Suprapubic skin (tissue), 4 donors: ENCODE results near the gene MRPL27.
"Not testable (repeated sequence)": the region's sequence is repeated elsewhere in the genome, so short reads cannot be mapped to it uniquely, and the experiment has no call there.

Source experiments
- POLR2A ChIP-seq, 2 donors: fragments of 450-650 bp; IDR thresholded peaks; one replicate each; pipeline ENCODE4 v1.6.1; 2017; ENCODE audit warnings: antibody characterized with exemption in 2 of 2, mild to moderate bottlenecking in 2 of 2, moderate library complexity in 2 of 2
- POLR2AphosphoS5 ChIP-seq, 3 donors: sonication (generic); formaldehyde crosslinking; IDR thresholded peaks; one replicate each; pipeline ENCODE4 v1.6.1; 2017; ENCODE audit warnings: antibody characterized with exemption in 3 of 3
- TF ChIP-seq, protein P1 (sequence below), 2 donors: fragments of 200-600 bp in 1 of 2; fragments of 450-650 bp in 1 of 2; sonication (generic) in 1 of 2; IDR thresholded peaks; one replicate each; pipeline ENCODE4 v1.5.1; 2016 to 2019; ENCODE audit warnings: antibody characterized with exemption in 2 of 2, mild to moderate bottlenecking in 1 of 2, moderate library complexity in 1 of 2

DNA sequence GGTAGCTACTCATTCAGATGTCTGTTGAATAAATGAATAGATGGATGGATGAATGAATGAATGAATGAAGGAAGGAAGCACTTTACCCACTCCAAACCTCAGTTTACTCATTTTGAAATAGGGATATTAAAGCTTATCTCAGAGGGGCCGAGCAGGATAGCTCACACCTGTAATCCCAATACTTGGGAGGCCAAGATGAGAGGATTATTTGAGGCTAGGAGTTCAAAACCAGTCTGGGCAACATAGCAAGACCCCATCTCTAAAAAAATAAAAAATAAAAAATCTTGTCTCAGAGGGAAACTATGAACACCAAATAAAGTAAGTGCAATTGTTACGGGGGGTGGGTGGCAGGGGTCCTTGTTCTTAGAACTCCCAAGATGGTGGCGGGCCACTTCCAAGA, 25.7 kb upstream of the MRPL27 start:
- TF ChIP-seq, protein P1, sequence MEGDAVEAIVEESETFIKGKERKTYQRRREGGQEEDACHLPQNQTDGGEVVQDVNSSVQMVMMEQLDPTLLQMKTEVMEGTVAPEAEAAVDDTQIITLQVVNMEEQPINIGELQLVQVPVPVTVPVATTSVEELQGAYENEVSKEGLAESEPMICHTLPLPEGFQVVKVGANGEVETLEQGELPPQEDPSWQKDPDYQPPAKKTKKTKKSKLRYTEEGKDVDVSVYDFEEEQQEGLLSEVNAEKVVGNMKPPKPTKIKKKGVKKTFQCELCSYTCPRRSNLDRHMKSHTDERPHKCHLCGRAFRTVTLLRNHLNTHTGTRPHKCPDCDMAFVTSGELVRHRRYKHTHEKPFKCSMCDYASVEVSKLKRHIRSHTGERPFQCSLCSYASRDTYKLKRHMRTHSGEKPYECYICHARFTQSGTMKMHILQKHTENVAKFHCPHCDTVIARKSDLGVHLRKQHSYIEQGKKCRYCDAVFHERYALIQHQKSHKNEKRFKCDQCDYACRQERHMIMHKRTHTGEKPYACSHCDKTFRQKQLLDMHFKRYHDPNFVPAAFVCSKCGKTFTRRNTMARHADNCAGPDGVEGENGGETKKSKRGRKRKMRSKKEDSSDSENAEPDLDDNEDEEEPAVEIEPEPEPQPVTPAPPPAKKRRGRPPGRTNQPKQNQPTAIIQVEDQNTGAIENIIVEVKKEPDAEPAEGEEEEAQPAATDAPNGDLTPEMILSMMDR (IDR thresholded peaks at IDR 0.05): not testable (repeated sequence)
- not testable (repeated sequence) for TF ChIP-seq POLR2AphosphoS5, POLR2A (IDR thresholded peaks at IDR 0.05)
